HG03159 (cell line): ENCODE data around the gene FHIT.

Experiments
- ATAC-seq: cut with Tn5 transposase; IDR thresholded peaks from one replicate; pipeline ENCODE4 v1.9.1; 2021; ENCODE audit warnings: mild to moderate bottlenecking, moderate library complexity; ENCODE audit not compliant: unreplicated experiment

Gene FHIT

GRCh38 chr3:60316121-60316797 is 935.0 kb downstream of the FHIT start:
- ATAC-seq = no peak

- no peak for ATAC-seq
Measured at GRCh38 chr3:60313951-60314461, 937.2 kb downstream of the FHIT start.

- ATAC-seq = no peak
Measured at GRCh38 chr3:60313231-60313798, 937.9 kb downstream of the FHIT start.

- ATAC-seq = no peak
Measured at GRCh38 chr3:60309539-60310268, 941.5 kb downstream of the FHIT start.

- ATAC-seq = no peak
Measured at GRCh38 chr3:60308808-60309207, 942.4 kb downstream of the FHIT start.

GRCh38 chr3:60307562-60308199 is 943.6 kb downstream of the FHIT start:
- no peak for ATAC-seq

- ATAC-seq = no peak
Measured at GRCh38 chr3:60304112-60304511, 947.1 kb downstream of the FHIT start.

- ATAC-seq = no peak
Measured at GRCh38 chr3:60303160-60303559, 948.1 kb downstream of the FHIT start.

GRCh38 chr3:60301142-60301541 is 950.1 kb downstream of the FHIT start:
- no peak for ATAC-seq

- ATAC-seq = no peak
Measured at GRCh38 chr3:60298141-60298540, 953.1 kb downstream of the FHIT start.

GRCh38 chr3:60294181-60294580 is 957.1 kb downstream of the FHIT start:
- ATAC-seq = no peak

GRCh38 chr3:60291115-60291514 is 960.1 kb downstream of the FHIT start:
- no peak for ATAC-seq

GRCh38 chr3:60290122-60290492 is 961.1 kb downstream of the FHIT start:
- ATAC-seq = no peak

GRCh38 chr3:60289341-60290121 is 961.7 kb downstream of the FHIT start:
- ATAC-seq = no peak

GRCh38 chr3:60282866-60283265 is 968.4 kb downstream of the FHIT start:
- no peak for ATAC-seq

- no peak for ATAC-seq
Measured at GRCh38 chr3:60281970-60282369, 969.3 kb downstream of the FHIT start.

GRCh38 chr3:60277361-60277800 is 973.9 kb downstream of the FHIT start:
- no peak for ATAC-seq

- ATAC-seq = no peak
Measured at GRCh38 chr3:60276615-60277014, 974.6 kb downstream of the FHIT start.

- no peak for ATAC-seq
Measured at GRCh38 chr3:60274646-60275045, 976.6 kb downstream of the FHIT start.

GRCh38 chr3:60274098-60274497 is 977.2 kb downstream of the FHIT start:
- no peak for ATAC-seq

GRCh38 chr3:60269829-60270266 is 981.4 kb downstream of the FHIT start:
- no peak for ATAC-seq
